Spleen (tissue), 11 donors: Measurements from ENCODE around the gene TMEM200C. TPM values are rescaled to one million over a fixed set of nuclear protein-coding genes. Genes with fewer than 3 reads are reported as not detected.
A peak's percentile ranks its signal among the peaks of the same experiment; 100 is the strongest.
"Not testable (repeated sequence)": the region's sequence is repeated elsewhere in the genome, so short reads cannot be mapped to it uniquely, and the experiment has no call there.

Source experiments
- DNase-seq: peaks from one replicate; pipeline ENCODE4 v3.0.0-alpha.2; 2020
- H3K27ac ChIP-seq, 8 donors: fragments of 200-600 bp; sonication (generic) in 7 of 8; 1 replicate in 4 of 8; 2 replicates in 4 of 8; pipeline versions ENCODE4 v1.5.0 to v1.8.0; 2016 to 2021; ENCODE audit warnings: inconsistent platforms in 4 of 8, mild to moderate bottlenecking in 4 of 8, moderate library complexity in 1 of 8
- H3K27me3 ChIP-seq, 7 donors: fragments of 200-600 bp; sonication (generic) in 6 of 7; replicated peaks in 1 of 7; 1 replicate in 4 of 7; 2 replicates in 3 of 7; pipeline versions ENCODE4 v1.5.0 to v1.8.0; 2016 to 2021; ENCODE audit warnings: inconsistent platforms in 3 of 7, mild to moderate bottlenecking in 1 of 7
- H3K36me3 ChIP-seq, 6 donors: fragments of 200-600 bp; sonication (generic) in 5 of 6; 1 replicate in 4 of 6; 2 replicates in 2 of 6; pipeline versions ENCODE4 v1.5.0 to v1.8.0; 2016 to 2021; ENCODE audit warnings: inconsistent platforms in 2 of 6
- H3K4me1 ChIP-seq, 6 donors: fragments of 200-600 bp; sonication (generic) in 5 of 6; 1 replicate in 3 of 6; 2 replicates in 3 of 6; pipeline versions ENCODE4 v1.5.0 to v1.8.0; 2016 to 2021; ENCODE audit warnings: inconsistent platforms in 3 of 6
- H3K4me3 ChIP-seq, 8 donors: fragments of 200-600 bp; sonication (generic) in 7 of 8; 1 replicate in 4 of 8; 2 replicates in 4 of 8; pipeline versions ENCODE4 v1.5.0 to v1.8.0; 2016 to 2021; ENCODE audit warnings: inconsistent platforms in 4 of 8, mild to moderate bottlenecking in 4 of 8, moderate library complexity in 2 of 8
- H3K9me3 ChIP-seq, 8 donors: fragments of 200-600 bp; sonication (generic) in 7 of 8; 1 replicate in 4 of 8; 2 replicates in 4 of 8; pipeline versions ENCODE4 v1.5.0 to v1.8.0; 2016 to 2021; ENCODE audit warnings: inconsistent platforms in 4 of 8
- POLR2A ChIP-seq, 3 donors: fragments of 450-650 bp; IDR thresholded peaks; one replicate each; pipeline ENCODE4 v1.5.1; 2017; ENCODE audit warnings: antibody characterized with exemption in 3 of 3, mild to moderate bottlenecking in 1 of 3
- POLR2AphosphoS5 ChIP-seq, 3 donors: sonication (generic); formaldehyde crosslinking; IDR thresholded peaks; one replicate each; pipeline ENCODE4 v1.5.1; 2017; ENCODE audit warnings: antibody characterized with exemption in 3 of 3
- WGBS, 5 donors: extraction: QIAGEN DNeasy Blood & Tissue Kit in 3 of 5; methylation state at CpG; one replicate each; pipeline versions ENCODE4 v1.1.5 to v1.1.7; 2013 to 2018; 5-methylcytosine and 5-hydroxymethylcytosine counted together
- intact Hi-C: fragments of 100-400 bp; cut with DNase I; formaldehyde crosslinking; loops from one replicate; pipeline ENCODE4 v1.15.0; 2023; ENCODE audit warnings: low total_unique reads
- polyA plus RNA-seq, 3 donors: library from polyadenylated mRNA; stranded (reverse); fragments of 200-250 nt; gene quantifications; one replicate each; pipeline ENCODE4 v1.2.1, GENCODE V29; 2013
- total RNA-seq, 7 donors: library from RNA; depleted of rRNA in 3 of 7; stranded (reverse); fragments of >200 nt in 3 of 7; fragmentation: NEBNext Ultra II Directional in 4 of 7; extraction: Animal tissue kit (Norgen Biotek cat#: 25700) in 4 of 7; gene quantifications; one replicate each; pipeline versions ENCODE4 v1.1.0 to v1.2.1, GENCODE V29; 2016 to 2021
- TF ChIP-seq, protein P1 (sequence below), 11 experiments: fragments of 200-600 bp in 7 of 11; fragments of 450-650 bp in 4 of 11; sonication (generic) in 4 of 11; IDR thresholded peaks in 8 of 11; conservative IDR thresholded peaks in 3 of 11; 1 replicate in 7 of 11; 2 replicates in 4 of 11; pipeline versions ENCODE4 v1.4.0 to v1.8.0; 2016 to 2021; ENCODE audit warnings: antibody characterized with exemption in 11 of 11, inconsistent platforms in 4 of 11, mild to moderate bottlenecking in 1 of 11
- donor health status: healthy with polysubstance abuse.
- donor health status: DM: no; HTN: no; CAD: no; lungs with moderate emphysema.
- donor health status: DM: no; HTN: no; CAD: no.
- donor health status: Bipolar disorder and iron deficiency.
- donor health status: healthy.
- donor health status: DM: no; HTN: no; CAD: no.
- donor health status: DM: yes; HTN: yes; CAD: no.

The TMEM200C gene
- total and polyA plus RNA-seq, 10 donors: 0.09 to 2.5 (median 0.93) TPM

DNA sequence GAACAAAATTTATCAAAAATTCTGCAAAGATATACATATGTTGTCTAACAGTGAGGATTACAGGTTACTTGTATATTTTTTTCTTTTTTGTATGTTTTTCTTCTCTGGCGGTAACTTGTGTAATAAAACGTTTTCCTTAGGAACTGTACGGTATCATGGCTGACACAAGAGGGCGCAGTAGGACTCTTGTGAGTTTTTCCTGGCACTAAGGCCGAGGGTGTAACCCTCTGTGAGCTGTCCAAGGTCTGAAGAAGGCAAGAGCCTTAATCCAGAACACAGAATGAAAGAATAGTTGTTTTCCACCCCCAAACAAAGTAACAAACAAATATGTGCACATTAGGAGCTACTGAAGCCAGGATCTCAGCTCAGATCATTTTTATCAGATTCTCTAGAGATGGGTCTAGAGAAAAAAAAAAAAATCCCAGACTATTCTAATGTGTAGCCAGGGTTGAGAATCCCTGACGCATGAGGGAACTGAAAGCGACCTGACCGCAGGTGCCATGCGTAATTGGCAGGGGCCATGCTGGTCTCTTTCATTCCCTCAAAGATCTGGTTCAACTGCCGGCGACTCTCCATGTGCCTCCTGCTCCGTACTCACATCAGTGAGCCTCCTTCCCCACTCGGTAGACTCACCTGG, 27.0 kb downstream of the TMEM200C start:
- no peak overlapping the region for H3K27ac ChIP-seq
- TF ChIP-seq, protein P1, sequence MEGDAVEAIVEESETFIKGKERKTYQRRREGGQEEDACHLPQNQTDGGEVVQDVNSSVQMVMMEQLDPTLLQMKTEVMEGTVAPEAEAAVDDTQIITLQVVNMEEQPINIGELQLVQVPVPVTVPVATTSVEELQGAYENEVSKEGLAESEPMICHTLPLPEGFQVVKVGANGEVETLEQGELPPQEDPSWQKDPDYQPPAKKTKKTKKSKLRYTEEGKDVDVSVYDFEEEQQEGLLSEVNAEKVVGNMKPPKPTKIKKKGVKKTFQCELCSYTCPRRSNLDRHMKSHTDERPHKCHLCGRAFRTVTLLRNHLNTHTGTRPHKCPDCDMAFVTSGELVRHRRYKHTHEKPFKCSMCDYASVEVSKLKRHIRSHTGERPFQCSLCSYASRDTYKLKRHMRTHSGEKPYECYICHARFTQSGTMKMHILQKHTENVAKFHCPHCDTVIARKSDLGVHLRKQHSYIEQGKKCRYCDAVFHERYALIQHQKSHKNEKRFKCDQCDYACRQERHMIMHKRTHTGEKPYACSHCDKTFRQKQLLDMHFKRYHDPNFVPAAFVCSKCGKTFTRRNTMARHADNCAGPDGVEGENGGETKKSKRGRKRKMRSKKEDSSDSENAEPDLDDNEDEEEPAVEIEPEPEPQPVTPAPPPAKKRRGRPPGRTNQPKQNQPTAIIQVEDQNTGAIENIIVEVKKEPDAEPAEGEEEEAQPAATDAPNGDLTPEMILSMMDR (IDR thresholded peaks at IDR 0.05 in 8 of 11, conservative IDR thresholded peaks at IDR 0.05 in 3 of 11): peak in 10 of 11 experiments; percentile 30 to 68 (median 58)
- TF ChIP-seq POLR2A (IDR thresholded peaks at IDR 0.05): no peak
- TF ChIP-seq POLR2AphosphoS5 (IDR thresholded peaks at IDR 0.05): no peak
- no peak for DNase-seq

DNA sequence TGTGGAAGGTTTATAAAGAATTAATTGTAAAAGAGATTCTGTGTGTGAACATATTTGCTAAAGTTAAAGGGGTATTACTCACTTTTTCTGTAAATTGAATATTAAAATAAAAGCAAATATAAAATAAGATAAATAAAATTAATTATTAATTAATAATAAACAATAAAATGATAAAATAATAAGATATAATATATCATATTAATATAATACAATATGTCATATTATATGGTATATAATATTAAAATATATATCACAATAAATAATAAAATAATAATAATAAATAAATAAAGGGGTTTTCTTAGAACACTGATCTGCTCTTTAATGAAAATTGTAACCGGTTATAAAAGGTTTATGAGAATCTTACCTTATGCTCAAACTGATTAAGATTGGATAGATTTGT, 29.8 kb downstream of the TMEM200C start:
- peaks cover 0 to 21% (median 14%) of the 10 kb centered on the region in 8 donors for H3K9me3 ChIP-seq
- H3K27me3 ChIP-seq: peaks cover 0 to 5% (median 0%) of the 10 kb centered on the region in 7 donors
- no peak overlapping the region for H3K27ac ChIP-seq
- TF ChIP-seq POLR2A (IDR thresholded peaks at IDR 0.05): no peak
- TF ChIP-seq POLR2AphosphoS5 (IDR thresholded peaks at IDR 0.05): no peak
- TF ChIP-seq, protein P1 (IDR thresholded peaks at IDR 0.05 in 8 of 11, conservative IDR thresholded peaks at IDR 0.05 in 3 of 11): no peak
- H3K4me1 ChIP-seq: no peaks in the 10 kb centered on the region
- no peak for DNase-seq
- no peak overlapping the region for H3K4me3 ChIP-seq
- H3K36me3 ChIP-seq: no peaks in the 10 kb centered on the region
- 90 to 96% (median 95%) methylated on average over 1 of the region's 1 CpG for WGBS, 5 donors
- intact Hi-C loops: no loop called here

More for the DNA sequence above, 27.0 kb downstream of the TMEM200C start:
- H3K36me3 ChIP-seq: no peaks in the 10 kb centered on the region
- H3K27me3 ChIP-seq: no peaks in the 10 kb centered on the region
- WGBS, 5 donors: 37 to 49% (median 45%) methylated on average over 13 of the region's 13 CpGs
- H3K4me1 ChIP-seq: no peaks in the 10 kb centered on the region
- H3K9me3 ChIP-seq: no peaks in the 10 kb centered on the region
- intact Hi-C loops: no loop called here
- no peak overlapping the region for H3K4me3 ChIP-seq

DNA sequence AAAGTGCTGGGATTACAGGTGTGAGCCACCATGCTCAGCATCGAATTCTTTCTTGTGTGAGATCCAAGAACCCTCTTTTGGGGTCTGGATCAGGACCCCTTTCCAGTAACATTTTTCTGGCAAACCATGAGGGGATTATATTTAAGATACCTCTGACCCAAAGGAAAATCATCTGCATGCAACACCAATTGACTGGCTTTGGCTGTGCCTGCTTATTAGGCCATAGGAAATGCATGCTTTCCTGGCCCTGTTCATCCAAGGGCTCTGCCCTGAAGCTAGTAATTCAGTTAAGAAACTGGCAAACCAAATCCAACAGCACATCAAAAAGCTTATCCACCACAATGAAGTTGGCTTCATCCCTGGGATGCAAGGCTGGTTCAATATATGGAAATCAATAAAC, 33.2 kb downstream of the TMEM200C start:
- H3K4me1 ChIP-seq, H3K27ac ChIP-seq, H3K27me3 ChIP-seq, intact Hi-C loops, H3K4me3 ChIP-seq, H3K36me3 ChIP-seq, DNase-seq: not testable (repeated sequence)
- 32 to 70% (median 57%) methylated on average over 1 of the region's 1 CpG for WGBS, 5 donors
- peaks cover 0 to 21% (median 14%) of the 10 kb centered on the region in 8 donors for H3K9me3 ChIP-seq

DNA sequence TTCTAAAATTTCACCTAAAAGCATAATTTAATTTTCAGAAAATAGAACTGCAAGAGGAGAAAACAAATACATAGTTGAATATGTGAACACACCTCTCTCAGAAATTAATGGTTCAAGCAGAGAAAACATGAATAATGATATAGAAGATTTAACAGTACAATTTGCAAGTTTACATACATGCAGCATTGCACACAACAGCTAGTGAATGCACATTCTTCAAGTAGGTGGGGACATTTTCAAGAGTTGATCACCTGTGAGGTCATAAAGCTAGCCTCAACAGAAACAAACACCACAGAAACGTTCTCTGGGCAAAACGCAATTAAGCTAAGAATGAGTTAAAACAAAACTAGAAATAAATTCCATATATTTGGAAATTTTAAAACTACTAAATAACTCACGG, 38.1 kb downstream of the TMEM200C start:
- H3K9me3 ChIP-seq: peaks cover 0 to 12% (median 9%) of the 10 kb centered on the region in 8 donors
- no peaks in the 10 kb centered on the region for H3K36me3 ChIP-seq
- H3K27me3 ChIP-seq: peaks cover 0 to 19% (median 0%) of the 10 kb centered on the region in 7 donors
- whole genome bisulfite sequencing, 5 donors: 65 to 78% (median 69%) methylated on average over 3 of the region's 3 CpGs
- no peak for DNase-seq
- H3K4me1 ChIP-seq: no peaks in the 10 kb centered on the region
- intact Hi-C loops: no loop called here
- H3K27ac ChIP-seq: no peak overlapping the region
- TF ChIP-seq POLR2A (IDR thresholded peaks at IDR 0.05): no peak
- no peak overlapping the region for H3K4me3 ChIP-seq

DNA sequence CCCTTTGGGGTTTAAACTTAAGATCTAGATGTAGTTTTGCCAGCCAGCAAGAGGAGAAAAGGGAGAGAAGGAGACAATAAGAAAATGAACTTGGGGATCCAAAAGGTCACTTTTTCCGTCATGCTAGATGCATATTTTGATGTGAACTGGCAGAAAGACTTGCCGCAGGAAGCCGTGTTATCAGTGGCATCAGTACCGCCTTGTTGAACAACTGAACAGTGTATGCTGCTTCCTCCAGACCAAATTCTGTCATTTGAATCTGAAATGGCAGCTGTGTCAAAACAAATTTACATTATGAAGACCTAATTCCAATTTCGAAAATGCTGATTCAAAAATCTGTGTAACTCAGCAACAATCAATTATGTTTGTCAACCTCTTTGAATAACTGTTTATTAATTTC, 42.1 kb downstream of the TMEM200C start:
- WGBS, 5 donors: 44 to 61% (median 48%) methylated on average over 5 of the region's 5 CpGs
- peaks cover 0 to 27% (median 0%) of the 10 kb centered on the region in 7 donors for H3K27me3 ChIP-seq
- no peaks in the 10 kb centered on the region for H3K4me1 ChIP-seq
- no peaks in the 10 kb centered on the region for H3K9me3 ChIP-seq
- no peak overlapping the region for H3K4me3 ChIP-seq
- H3K36me3 ChIP-seq: no peaks in the 10 kb centered on the region
- DNase-seq: no peak
- H3K27ac ChIP-seq: no peak overlapping the region
- TF ChIP-seq POLR2AphosphoS5 (IDR thresholded peaks at IDR 0.05): no peak
- TF ChIP-seq, protein P1 (IDR thresholded peaks at IDR 0.05 in 8 of 11, conservative IDR thresholded peaks at IDR 0.05 in 3 of 11): no peak
- TF ChIP-seq POLR2A (IDR thresholded peaks at IDR 0.05): no peak
- intact Hi-C loops: no loop called here
